Measurements from ENCODE around the gene ANKRD12.
"Not testable (repeated sequence)": the region's sequence is repeated elsewhere in the genome, so short reads cannot be mapped to it uniquely, and the experiment has no call there.

The ANKRD12 gene
- 34.1 to 164 (median 82.4) reads per million in 18 experiments for total RNA-seq

GRCh38 chr18:9136315-9137155, at the start of gene ANKRD12:
TSS of gene ANKRD12 (plus strand) at chr18:9136781. CDS start at chr18:9182433, 45,652 bp downstream.
- peak; percentile 98 to 99 for DNase-seq

- no peak for DNase-seq
These were observed 49.4 kb upstream of the ANKRD12 start for GRCh38 chr18:9087144-9087543.

GRCh38 chr18:9088252-9088651, 48.3 kb upstream of the ANKRD12 start:
- DNase-seq, result no peak

GRCh38 chr18:9088727-9089126, 47.9 kb upstream of the ANKRD12 start:
- not testable (repeated sequence) for DNase-seq

- no peak for DNase-seq
These were observed 46.0 kb upstream of the ANKRD12 start for GRCh38 chr18:9090578-9090977.

GRCh38 chr18:9091066-9091476, 45.5 kb upstream of the ANKRD12 start:
- peak in 1 of 2 donors; percentile 22 for DNase-seq

- DNase-seq, result peak; percentile 62 to 84
These were observed 43.9 kb upstream of the ANKRD12 start for GRCh38 chr18:9092665-9093064.

- not testable (repeated sequence) for DNase-seq
These were observed 43.5 kb upstream of the ANKRD12 start for GRCh38 chr18:9093109-9093508.

- no peak for DNase-seq
These were observed 42.0 kb upstream of the ANKRD12 start for GRCh38 chr18:9094307-9095226.

GRCh38 chr18:9095297-9096006, 41.1 kb upstream of the ANKRD12 start:
- DNase-seq, result peak; percentile 72 to 83

- no peak for DNase-seq
These were observed 40.6 kb upstream of the ANKRD12 start for GRCh38 chr18:9096007-9096371.

GRCh38 chr18:9096685-9097084, 39.9 kb upstream of the ANKRD12 start:
- DNase-seq, result peak in 1 of 2 donors; percentile 39

- DNase-seq, result no peak
These were observed 39.2 kb upstream of the ANKRD12 start for GRCh38 chr18:9097349-9097748.

- DNase-seq, result no peak
These were observed 35.8 kb upstream of the ANKRD12 start for GRCh38 chr18:9100796-9101195.

GRCh38 chr18:9101730-9102507, 34.7 kb upstream of the ANKRD12 start:
- peak; percentile 63 to 76 for DNase-seq

- DNase-seq, result peak; percentile 97
These were observed 33.8 kb upstream of the ANKRD12 start, which contains the start of gene NDUFV2 for GRCh38 chr18:9102508-9103375. TSS of gene NDUFV2 (plus strand) at chr18:9102699. CDS start at chr18:9102744, 45 bp downstream.

- no peak for DNase-seq
These were observed 33.2 kb upstream of the ANKRD12 start for GRCh38 chr18:9103376-9103873.

GRCh38 chr18:9104244-9104901, 32.2 kb upstream of the ANKRD12 start:
- DNase-seq, result no peak

GRCh38 chr18:9105420-9105819, 31.2 kb upstream of the ANKRD12 start:
- no peak for DNase-seq

- no peak for DNase-seq
These were observed 30.5 kb upstream of the ANKRD12 start for GRCh38 chr18:9106094-9106493.

Measured in inflammatory macrophage (primary cell).